ENCODE results near the gene ERC1.

DNA sequence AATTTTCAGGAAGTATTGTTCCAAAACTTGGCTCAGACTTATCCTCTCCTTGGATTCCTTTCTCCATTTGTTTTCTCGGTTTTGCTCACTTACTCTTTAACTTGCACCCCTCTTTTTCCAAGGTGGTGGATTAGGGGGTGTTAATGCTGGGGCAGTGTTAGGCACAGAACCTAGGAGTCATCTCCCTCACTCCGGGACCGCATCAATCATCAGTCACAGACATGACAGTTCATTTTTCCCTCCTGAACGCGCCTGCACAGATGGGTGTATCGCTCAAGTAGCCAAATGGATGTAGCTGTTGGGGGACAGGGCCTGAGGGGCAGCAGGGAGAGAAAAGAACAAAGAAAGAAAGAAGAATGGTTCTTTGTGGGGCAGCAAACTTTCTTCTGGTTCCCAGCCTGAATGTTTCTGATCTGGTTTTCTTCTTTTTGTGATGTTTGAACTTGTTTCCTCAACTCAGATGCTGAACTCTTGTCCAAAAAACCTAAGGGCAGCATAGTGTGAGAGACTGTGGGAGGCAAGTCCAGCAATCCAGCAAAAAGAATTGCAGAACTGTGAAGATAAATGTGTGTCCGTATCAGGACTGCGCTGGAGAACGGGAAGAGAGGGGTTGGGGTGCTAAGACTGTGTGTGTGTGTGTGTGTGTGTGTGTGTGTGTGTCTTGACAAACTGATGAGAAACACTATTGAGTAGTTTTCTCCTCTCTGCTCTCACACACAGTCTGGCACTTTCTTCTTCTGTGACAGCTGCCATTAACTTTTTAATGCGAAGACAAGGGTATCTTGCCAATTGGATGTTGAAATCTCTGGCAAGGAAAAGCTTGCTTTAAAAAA, 472.3 kb downstream of the ERC1 start:
- TF ChIP-seq, protein P1, sequence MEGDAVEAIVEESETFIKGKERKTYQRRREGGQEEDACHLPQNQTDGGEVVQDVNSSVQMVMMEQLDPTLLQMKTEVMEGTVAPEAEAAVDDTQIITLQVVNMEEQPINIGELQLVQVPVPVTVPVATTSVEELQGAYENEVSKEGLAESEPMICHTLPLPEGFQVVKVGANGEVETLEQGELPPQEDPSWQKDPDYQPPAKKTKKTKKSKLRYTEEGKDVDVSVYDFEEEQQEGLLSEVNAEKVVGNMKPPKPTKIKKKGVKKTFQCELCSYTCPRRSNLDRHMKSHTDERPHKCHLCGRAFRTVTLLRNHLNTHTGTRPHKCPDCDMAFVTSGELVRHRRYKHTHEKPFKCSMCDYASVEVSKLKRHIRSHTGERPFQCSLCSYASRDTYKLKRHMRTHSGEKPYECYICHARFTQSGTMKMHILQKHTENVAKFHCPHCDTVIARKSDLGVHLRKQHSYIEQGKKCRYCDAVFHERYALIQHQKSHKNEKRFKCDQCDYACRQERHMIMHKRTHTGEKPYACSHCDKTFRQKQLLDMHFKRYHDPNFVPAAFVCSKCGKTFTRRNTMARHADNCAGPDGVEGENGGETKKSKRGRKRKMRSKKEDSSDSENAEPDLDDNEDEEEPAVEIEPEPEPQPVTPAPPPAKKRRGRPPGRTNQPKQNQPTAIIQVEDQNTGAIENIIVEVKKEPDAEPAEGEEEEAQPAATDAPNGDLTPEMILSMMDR (IDR thresholded peaks at IDR 0.05): no peak
- no peak for TF ChIP-seq POLR2AphosphoS5 (IDR thresholded peaks at IDR 0.05)
- no peak for TF ChIP-seq POLR2A (IDR thresholded peaks at IDR 0.05)
